ENCODE measurements around the gene PRRX2. TPM values are rescaled to one million over a fixed set of nuclear protein-coding genes. Genes with fewer than 3 reads are reported as not detected.

The PRRX2 gene
- total and polyA plus RNA-seq, 2 donors: 1.3 to 3.8 TPM

DNA sequence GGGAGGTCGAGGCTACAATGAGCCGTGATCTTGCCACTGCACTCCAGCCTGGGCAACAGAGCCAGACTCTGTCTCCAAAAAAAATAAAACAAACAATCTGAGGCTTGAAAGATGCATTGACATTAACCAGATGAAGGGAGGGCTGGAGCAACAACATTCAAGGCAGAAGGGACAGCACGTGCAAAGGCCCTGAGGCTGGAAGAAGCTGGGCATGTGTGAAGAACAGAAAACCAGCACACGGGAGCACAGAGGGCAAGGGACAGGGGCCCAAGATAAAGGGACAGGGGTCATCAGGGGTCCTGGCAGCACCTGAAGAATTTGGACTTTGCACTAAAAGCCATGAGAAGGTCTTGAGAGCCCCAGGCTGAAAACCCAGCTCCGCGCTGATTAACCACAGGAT, 84.1 kb downstream of the PRRX2 start:
- peaks cover 12 to 37% of the 10 kb centered on the region in 2 donors for H3K27me3 ChIP-seq (ENCODE audit: control insufficient read depth in 2 of 2, insufficient read depth in 1 of 2, low read length in 1 of 2)
- no peak for DNase-seq (ENCODE audit: low read depth in 6 of 9, low spot score in 9 of 9)
- peaks cover 4 to 12% of the 10 kb centered on the region in 2 donors for H3K4me1 ChIP-seq (ENCODE audit: control insufficient read depth in 2 of 2, insufficient read depth in 2 of 2, low read length in 2 of 2)
- no peaks in the 10 kb centered on the region for H3K36me3 ChIP-seq (ENCODE audit: control insufficient read depth in 2 of 2, insufficient read depth in 2 of 2, low read length in 1 of 2)
- H3K27ac ChIP-seq (ENCODE audit: low read depth in 1 of 2, low read length in 1 of 2): no peak overlapping the region
- H3K9me3 ChIP-seq (ENCODE audit: control insufficient read depth in 2 of 2, insufficient read depth in 1 of 2, low read length in 1 of 2): peaks cover 1 to 4% of the 10 kb centered on the region in 2 donors
- H3K4me3 ChIP-seq (ENCODE audit: low read length in 2 of 2): no peak overlapping the region
- 98% methylated on average over 6 of the region's 6 CpGs for whole genome bisulfite sequencing

DNA sequence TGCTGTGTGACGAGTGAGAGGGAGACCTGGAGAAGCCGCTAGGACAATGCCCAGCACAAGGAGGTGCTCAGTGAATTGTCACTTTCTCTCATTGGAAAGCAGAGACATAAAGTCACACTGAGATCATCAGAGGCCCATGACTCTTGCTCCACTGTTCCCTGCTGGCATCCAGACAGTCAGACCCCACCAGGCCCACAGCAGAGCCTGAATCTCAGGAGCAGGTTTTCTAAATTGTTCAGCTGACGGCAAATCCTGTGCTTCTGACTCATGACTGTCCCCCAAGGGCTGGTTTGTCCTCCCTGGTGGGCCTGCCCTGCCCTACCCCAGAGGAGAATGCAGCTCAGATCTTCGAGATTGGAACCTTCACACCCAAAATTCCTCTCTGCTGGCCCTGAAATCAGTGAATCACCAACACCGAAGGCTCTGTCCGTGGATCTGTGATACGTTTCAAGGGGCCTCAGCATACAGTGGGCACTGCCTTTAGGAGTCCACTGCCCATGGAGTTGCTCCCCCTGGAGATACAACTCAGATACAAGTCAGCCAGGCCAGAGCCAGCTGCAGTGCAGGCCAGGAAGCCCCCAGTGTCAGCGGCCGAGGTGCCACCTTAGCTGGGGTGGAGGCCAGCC, 84.7 kb downstream of the PRRX2 start:
- WGBS: 93% methylated on average over 9 of the region's 9 CpGs
- no peak overlapping the region for H3K4me3 ChIP-seq (ENCODE audit: low read length in 2 of 2)

DNA sequence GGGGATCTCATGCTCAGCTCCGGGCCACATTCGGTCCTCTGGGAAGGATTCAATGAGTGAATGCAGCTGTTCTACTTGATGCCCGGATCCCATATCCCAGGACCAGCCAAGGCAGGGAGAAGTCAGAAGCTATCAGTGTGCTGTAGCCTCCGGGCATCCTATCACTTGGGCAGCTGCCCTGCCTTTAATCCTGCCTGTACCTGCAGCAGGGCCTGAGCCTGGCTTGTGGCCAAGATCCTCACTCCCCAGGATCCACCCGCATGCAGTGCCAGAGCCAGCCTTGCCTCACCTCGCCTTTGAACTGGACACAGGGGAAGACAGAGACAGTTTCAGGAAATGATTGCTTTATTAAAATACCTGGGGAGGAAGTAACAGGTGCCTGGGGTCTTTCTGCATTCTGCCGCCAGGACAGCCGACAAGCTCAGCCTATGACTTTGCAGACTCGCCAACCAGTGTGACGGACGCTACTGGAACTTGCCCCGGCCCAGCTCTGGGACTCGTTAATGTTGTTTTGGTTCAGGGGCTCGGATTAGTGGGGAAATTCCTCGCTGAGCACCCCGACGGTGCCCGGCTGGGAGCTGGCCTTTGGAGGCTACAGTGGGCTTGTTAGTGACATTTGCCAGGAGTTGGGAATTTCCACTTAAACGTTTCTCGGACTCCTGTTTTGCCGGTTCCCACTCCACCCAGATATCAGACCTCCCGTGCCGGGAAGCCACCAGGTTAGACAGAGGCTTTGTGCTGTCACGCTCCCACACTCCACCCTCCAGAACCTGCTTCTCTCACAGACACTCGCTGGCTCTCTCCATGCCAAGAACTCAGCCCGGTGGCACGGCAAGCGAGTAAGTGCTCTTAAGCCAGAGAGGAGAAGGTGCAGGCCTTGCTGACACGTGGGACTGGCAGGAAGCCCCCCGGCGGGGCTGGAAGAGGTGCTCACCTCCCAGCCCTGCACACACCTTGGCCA, 86.7 kb downstream of the PRRX2 start:
- Histone ChIP-seq H3K27ac (ENCODE audit: low read depth in 1 of 2, low read length in 1 of 2) (peak overlapping the region; percentile 18 to 47), H3K27me3 (ENCODE audit: control insufficient read depth in 2 of 2, insufficient read depth in 1 of 2, low read length in 1 of 2) (peaks cover 12 to 48% of the 10 kb centered on the region in 2 donors), H3K36me3 (ENCODE audit: control insufficient read depth in 2 of 2, insufficient read depth in 2 of 2, low read length in 1 of 2) (no peaks in the 10 kb centered on the region), H3K9me3 (ENCODE audit: control insufficient read depth in 2 of 2, insufficient read depth in 1 of 2, low read length in 1 of 2) (peaks cover 1 to 4% of the 10 kb centered on the region in 2 donors), H3K4me1 (ENCODE audit: control insufficient read depth in 2 of 2, insufficient read depth in 2 of 2, low read length in 2 of 2) (peaks cover 4 to 12% of the 10 kb centered on the region in 2 donors), H3K4me3 (ENCODE audit: low read length in 2 of 2) (peak overlapping the region in 1 of 2 donors; percentile 26)
- 75% methylated on average over 31 of the region's 31 CpGs for WGBS
- DNase-seq (ENCODE audit: low read depth in 6 of 9, low spot score in 9 of 9): peak in 1 of 9 donors; percentile 7

More for the DNA sequence above, 84.7 kb downstream of the PRRX2 start:
- no peaks in the 10 kb centered on the region for H3K36me3 ChIP-seq (ENCODE audit: control insufficient read depth in 2 of 2, insufficient read depth in 2 of 2, low read length in 1 of 2)
- peaks cover 4 to 12% of the 10 kb centered on the region in 2 donors for H3K4me1 ChIP-seq (ENCODE audit: control insufficient read depth in 2 of 2, insufficient read depth in 2 of 2, low read length in 2 of 2)
- no peak overlapping the region for H3K27ac ChIP-seq (ENCODE audit: low read depth in 1 of 2, low read length in 1 of 2)
- DNase-seq (ENCODE audit: low read depth in 6 of 9, low spot score in 9 of 9): no peak
- H3K9me3 ChIP-seq (ENCODE audit: control insufficient read depth in 2 of 2, insufficient read depth in 1 of 2, low read length in 1 of 2): peaks cover 1 to 4% of the 10 kb centered on the region in 2 donors
- peaks cover 12 to 38% of the 10 kb centered on the region in 2 donors for H3K27me3 ChIP-seq (ENCODE audit: control insufficient read depth in 2 of 2, insufficient read depth in 1 of 2, low read length in 1 of 2)

DNA sequence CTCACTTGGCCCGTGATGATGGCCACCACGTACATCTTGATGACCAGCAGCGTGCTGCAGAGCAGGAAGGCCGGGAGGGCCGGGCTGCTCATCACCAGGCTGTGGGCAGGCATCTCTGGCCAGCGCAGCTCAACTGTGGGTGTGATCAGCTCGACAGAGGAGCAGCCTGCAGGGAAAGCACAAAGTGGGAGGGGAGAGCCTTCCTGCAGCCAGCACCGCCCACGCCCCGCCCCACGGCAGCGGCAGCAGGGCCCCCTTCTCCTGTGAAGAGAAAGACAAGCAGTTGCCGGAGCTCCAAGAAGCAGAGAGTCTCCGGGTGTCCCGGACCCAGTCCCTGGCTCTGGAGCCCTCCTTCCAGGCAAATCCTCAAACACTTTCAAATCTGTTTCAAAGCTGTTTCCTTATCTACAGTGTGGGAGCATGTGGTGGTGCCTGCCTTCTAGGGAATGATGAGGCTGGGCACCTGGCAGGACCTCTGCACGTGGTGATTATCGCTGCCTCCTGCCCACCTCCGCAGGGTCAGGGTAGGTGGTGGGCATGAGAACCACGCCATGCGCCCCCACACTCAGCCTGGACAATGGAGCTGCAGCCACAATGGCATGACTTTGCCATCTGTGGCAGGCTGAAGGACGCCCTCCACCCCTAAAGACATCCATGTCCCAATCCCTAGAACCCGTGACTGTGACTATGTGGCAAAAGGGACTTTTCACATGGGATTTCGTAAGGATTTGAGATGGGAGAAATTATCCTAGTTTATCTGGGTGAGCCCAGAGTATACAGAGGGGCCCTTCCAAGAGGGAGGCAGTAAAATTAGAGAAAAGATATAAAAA, 87.7 kb downstream of the PRRX2 start, which contains the start of gene PTGES:
Gene PTGES, minus strand, starts transcription at position 143 of the 830 bp plus-strand sequence. Its CDS starts 30 bp downstream, at position 113.
- Histone ChIP-seq H3K4me3 (ENCODE audit: low read length in 2 of 2) (peak within 1 kb of the TSS in 1 of 2 donors; percentile 26), H3K9me3 (ENCODE audit: control insufficient read depth in 2 of 2, insufficient read depth in 1 of 2, low read length in 1 of 2) (peaks cover 1 to 4% of the 10 kb centered on the region in 2 donors), H3K4me1 (ENCODE audit: control insufficient read depth in 2 of 2, insufficient read depth in 2 of 2, low read length in 2 of 2) (peaks cover 4 to 12% of the 10 kb centered on the region in 2 donors), H3K36me3 (ENCODE audit: control insufficient read depth in 2 of 2, insufficient read depth in 2 of 2, low read length in 1 of 2) (no peaks in the 10 kb centered on the region), H3K27ac (ENCODE audit: low read depth in 1 of 2, low read length in 1 of 2) (peak within 1 kb of the TSS; percentile 18 to 47), H3K27me3 (ENCODE audit: control insufficient read depth in 2 of 2, insufficient read depth in 1 of 2, low read length in 1 of 2) (peaks cover 12 to 50% of the 10 kb centered on the region in 2 donors)
- DNase-seq (ENCODE audit: low read depth in 6 of 9, low spot score in 9 of 9): peak; percentile 19 to 75 (median 46)
- 27% methylated on average over 23 of the region's 23 CpGs for WGBS

- 97% methylated on average over 5 of the region's 5 CpGs for WGBS
- DNase-seq (ENCODE audit: low read depth in 6 of 9, low spot score in 9 of 9): no peak
Measured at GRCh38 chr9:129755151-129755550, 89.7 kb downstream of the PRRX2 start.

DNA sequence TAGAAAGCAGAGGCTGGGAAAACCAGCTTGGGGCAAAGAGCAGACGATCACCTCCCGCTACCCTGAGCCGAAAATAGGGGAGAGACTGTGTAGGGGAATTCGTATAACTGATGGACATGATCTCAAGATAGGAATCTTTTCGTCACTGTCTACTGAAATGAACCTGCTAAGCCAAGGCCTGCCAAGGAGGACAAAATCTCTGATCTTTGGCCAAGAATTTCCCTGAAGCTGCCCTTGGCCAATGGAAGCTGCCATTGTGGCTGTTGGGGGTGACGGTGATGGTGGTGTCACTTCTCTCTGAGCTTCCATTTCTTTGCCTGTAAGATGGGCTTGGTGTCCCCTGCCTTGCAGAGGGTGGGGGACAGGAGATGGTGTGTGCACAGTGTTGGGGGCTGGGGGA, 90.7 kb downstream of the PRRX2 start:
- Histone ChIP-seq H3K36me3 (ENCODE audit: control insufficient read depth in 2 of 2, insufficient read depth in 2 of 2, low read length in 1 of 2) (no peaks in the 10 kb centered on the region), H3K9me3 (ENCODE audit: control insufficient read depth in 2 of 2, insufficient read depth in 1 of 2, low read length in 1 of 2) (peaks cover 1 to 4% of the 10 kb centered on the region in 2 donors), H3K4me1 (ENCODE audit: control insufficient read depth in 2 of 2, insufficient read depth in 2 of 2, low read length in 2 of 2) (peaks cover 4 to 12% of the 10 kb centered on the region in 2 donors), H3K27me3 (ENCODE audit: control insufficient read depth in 2 of 2, insufficient read depth in 1 of 2, low read length in 1 of 2) (peaks cover 12 to 50% of the 10 kb centered on the region in 2 donors), H3K4me3 (ENCODE audit: low read length in 2 of 2) (no peak overlapping the region), H3K27ac (ENCODE audit: low read depth in 1 of 2, low read length in 1 of 2) (no peak overlapping the region)
- 92% methylated on average over 6 of the region's 6 CpGs for WGBS
- no peak for DNase-seq (ENCODE audit: low read depth in 6 of 9, low spot score in 9 of 9)

More at GRCh38 chr9:129755151-129755550, 89.7 kb downstream of the PRRX2 start:
- Histone ChIP-seq H3K9me3 (ENCODE audit: control insufficient read depth in 2 of 2, insufficient read depth in 1 of 2, low read length in 1 of 2) (peaks cover 1 to 4% of the 10 kb centered on the region in 2 donors), H3K27me3 (ENCODE audit: control insufficient read depth in 2 of 2, insufficient read depth in 1 of 2, low read length in 1 of 2) (peaks cover 12 to 53% of the 10 kb centered on the region in 2 donors), H3K4me1 (ENCODE audit: control insufficient read depth in 2 of 2, insufficient read depth in 2 of 2, low read length in 2 of 2) (peaks cover 4 to 12% of the 10 kb centered on the region in 2 donors), H3K36me3 (ENCODE audit: control insufficient read depth in 2 of 2, insufficient read depth in 2 of 2, low read length in 1 of 2) (no peaks in the 10 kb centered on the region), H3K4me3 (ENCODE audit: low read length in 2 of 2) (no peak overlapping the region), H3K27ac (ENCODE audit: low read depth in 1 of 2, low read length in 1 of 2) (no peak overlapping the region)

GRCh38 chr9:129757045-129757444, 91.6 kb downstream of the PRRX2 start:
- no peak overlapping the region for H3K4me3 ChIP-seq (ENCODE audit: low read length in 2 of 2)
- H3K36me3 ChIP-seq (ENCODE audit: control insufficient read depth in 2 of 2, insufficient read depth in 2 of 2, low read length in 1 of 2): no peaks in the 10 kb centered on the region
- H3K27me3 ChIP-seq (ENCODE audit: control insufficient read depth in 2 of 2, insufficient read depth in 1 of 2, low read length in 1 of 2): peaks cover 11 to 51% of the 10 kb centered on the region in 2 donors
- no peak overlapping the region for H3K27ac ChIP-seq (ENCODE audit: low read depth in 1 of 2, low read length in 1 of 2)
- DNase-seq (ENCODE audit: low read depth in 6 of 9, low spot score in 9 of 9): peak in 1 of 9 donors; percentile 18
- H3K9me3 ChIP-seq (ENCODE audit: control insufficient read depth in 2 of 2, insufficient read depth in 1 of 2, low read length in 1 of 2): peaks cover 1 to 4% of the 10 kb centered on the region in 2 donors
- H3K4me1 ChIP-seq (ENCODE audit: control insufficient read depth in 2 of 2, insufficient read depth in 2 of 2, low read length in 2 of 2): peaks cover 4 to 12% of the 10 kb centered on the region in 2 donors
- 35% methylated on average over 9 of the region's 9 CpGs for WGBS

DNA sequence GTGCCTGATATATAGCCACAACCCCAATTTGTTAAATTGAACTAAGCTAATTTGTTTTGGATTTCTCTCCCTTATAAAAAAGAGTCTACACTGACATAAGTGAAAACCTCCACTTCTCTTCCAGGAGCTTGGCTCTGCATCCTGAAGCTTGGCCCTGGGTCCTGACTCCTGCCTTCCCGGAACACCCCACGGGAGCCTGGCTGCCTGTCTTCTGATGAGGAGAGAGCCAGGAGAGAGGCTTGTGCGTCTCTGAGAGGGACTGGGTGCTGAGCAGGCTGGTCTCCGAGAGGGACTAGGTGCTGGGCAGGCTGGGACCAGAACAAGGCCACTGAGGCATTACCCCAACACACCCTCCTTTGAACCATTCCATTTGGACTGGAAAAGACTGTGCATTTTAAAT, 93.9 kb downstream of the PRRX2 start:
- Histone ChIP-seq H3K27ac (ENCODE audit: low read depth in 1 of 2, low read length in 1 of 2) (no peak overlapping the region), H3K4me3 (ENCODE audit: low read length in 2 of 2) (no peak overlapping the region), H3K27me3 (ENCODE audit: control insufficient read depth in 2 of 2, insufficient read depth in 1 of 2, low read length in 1 of 2) (peaks cover 0 to 33% of the 10 kb centered on the region in 2 donors), H3K36me3 (ENCODE audit: control insufficient read depth in 2 of 2, insufficient read depth in 2 of 2, low read length in 1 of 2) (no peaks in the 10 kb centered on the region), H3K9me3 (ENCODE audit: control insufficient read depth in 2 of 2, insufficient read depth in 1 of 2, low read length in 1 of 2) (no peaks in the 10 kb centered on the region), H3K4me1 (ENCODE audit: control insufficient read depth in 2 of 2, insufficient read depth in 2 of 2, low read length in 2 of 2) (no peaks in the 10 kb centered on the region)
- DNase-seq (ENCODE audit: low read depth in 6 of 9, low spot score in 9 of 9): no peak
- 95% methylated on average over 4 of the region's 4 CpGs for WGBS
